HUES48 (cell line): ENCODE measurements around the gene BSPRY.
"Not testable (repeated sequence)": the region's sequence is repeated elsewhere in the genome, so short reads cannot be mapped to it uniquely, and the experiment has no call there.

Experiments used
- H3K27ac ChIP-seq: one replicate; pipeline ENCODE4 v1.7.0; 2013; ENCODE audit warnings: low read depth, low read length, inconsistent platforms
- H3K27me3 ChIP-seq: 2 replicates; pipeline ENCODE4 v1.6.1; 2013; ENCODE audit warnings: mild to moderate bottlenecking, low read length; ENCODE audit not compliant: control insufficient read depth, insufficient read depth
- H3K36me3 ChIP-seq: 2 replicates; pipeline ENCODE4 v1.6.1; 2013; ENCODE audit warnings: low read length; ENCODE audit not compliant: control insufficient read depth, insufficient read depth
- H3K4me1 ChIP-seq: 2 replicates; pipeline ENCODE4 v1.6.1; 2013; ENCODE audit warnings: mild to moderate bottlenecking, low read length; ENCODE audit not compliant: control insufficient read depth, insufficient read depth
- H3K4me3 ChIP-seq: 2 replicates; pipeline ENCODE4 v1.5.1; 2013; ENCODE audit warnings: mild to moderate bottlenecking, low read depth, low read length
- H3K9ac ChIP-seq: 2 replicates; pipeline ENCODE4 v1.6.1; 2013; ENCODE audit warnings: mild to moderate bottlenecking, low read depth, low read length, moderate library complexity
- H3K9me3 ChIP-seq: 2 replicates; pipeline ENCODE4 v1.6.1; 2013; ENCODE audit warnings: low read length; ENCODE audit not compliant: control insufficient read depth, insufficient read depth

BSPRY gene

GRCh38 chr9:113359385-113359784 is 10.0 kb downstream of the BSPRY start:
- no peak overlapping the region for H3K9ac ChIP-seq
- H3K9me3 ChIP-seq, result no peaks in the 10 kb centered on the region
- H3K36me3 ChIP-seq, result no peaks in the 10 kb centered on the region
- H3K27me3 ChIP-seq, result no peaks in the 10 kb centered on the region
- H3K4me1 ChIP-seq, result no peaks in the 10 kb centered on the region
- no peak overlapping the region for H3K27ac ChIP-seq
- no peak overlapping the region for H3K4me3 ChIP-seq

GRCh38 chr9:113360242-113360842 is 11.0 kb downstream of the BSPRY start:
- H3K9ac ChIP-seq, result no peak overlapping the region
- H3K9me3 ChIP-seq, result no peaks in the 10 kb centered on the region
- no peaks in the 10 kb centered on the region for H3K27me3 ChIP-seq
- no peaks in the 10 kb centered on the region for H3K4me1 ChIP-seq
- H3K27ac ChIP-seq, result no peak overlapping the region
- no peak overlapping the region for H3K4me3 ChIP-seq
- H3K36me3 ChIP-seq, result no peaks in the 10 kb centered on the region

- no peaks in the 10 kb centered on the region for H3K36me3 ChIP-seq
- H3K9me3 ChIP-seq, result no peaks in the 10 kb centered on the region
- no peak overlapping the region for H3K9ac ChIP-seq
- no peaks in the 10 kb centered on the region for H3K4me1 ChIP-seq
- H3K27me3 ChIP-seq, result no peaks in the 10 kb centered on the region
- no peak overlapping the region for H3K4me3 ChIP-seq
- H3K27ac ChIP-seq, result no peak overlapping the region
These were observed 12.1 kb downstream of the BSPRY start for GRCh38 chr9:113361304-113362018.

- Histone ChIP-seq H3K4me1 (no peaks in the 10 kb centered on the region), H3K36me3 (peaks cover under 1% of the 10 kb centered on the region; the same call in 1 of the 2 replicates), H3K27me3 (no peaks in the 10 kb centered on the region), H3K4me3 (no peak overlapping the region), H3K9ac (no peak overlapping the region), H3K9me3 (no peaks in the 10 kb centered on the region), H3K27ac (no peak overlapping the region)
These were observed 14.0 kb downstream of the BSPRY start for GRCh38 chr9:113363336-113363735.

GRCh38 chr9:113364951-113365350 is 15.6 kb downstream of the BSPRY start:
- H3K9ac ChIP-seq, result no peak overlapping the region
- no peak overlapping the region for H3K27ac ChIP-seq
- no peaks in the 10 kb centered on the region for H3K27me3 ChIP-seq
- peaks cover 5% of the 10 kb centered on the region; the same call in 1 of the 2 replicates for H3K36me3 ChIP-seq
- no peaks in the 10 kb centered on the region for H3K9me3 ChIP-seq
- no peaks in the 10 kb centered on the region for H3K4me1 ChIP-seq
- no peak overlapping the region for H3K4me3 ChIP-seq

GRCh38 chr9:113365652-113366051 is 16.3 kb downstream of the BSPRY start:
- H3K9ac ChIP-seq, H3K4me1 ChIP-seq, H3K36me3 ChIP-seq, H3K9me3 ChIP-seq, H3K27me3 ChIP-seq, H3K4me3 ChIP-seq, H3K27ac ChIP-seq: not testable (repeated sequence)

- no peaks in the 10 kb centered on the region for H3K27me3 ChIP-seq
- no peaks in the 10 kb centered on the region for H3K9me3 ChIP-seq
- H3K9ac ChIP-seq, result no peak overlapping the region
- H3K36me3 ChIP-seq, result peaks cover 13% of the 10 kb centered on the region
- H3K4me1 ChIP-seq, result 0 out of 2 replicates have a peak, but pooled peaks cover 6% of the 10 kb centered on the region
- no peak overlapping the region for H3K27ac ChIP-seq
- no peak overlapping the region for H3K4me3 ChIP-seq
These were observed 19.1 kb downstream of the BSPRY start for GRCh38 chr9:113368348-113368981.

- no peak overlapping the region for H3K9ac ChIP-seq
- H3K36me3 ChIP-seq, result peaks cover 21% of the 10 kb centered on the region
- H3K4me1 ChIP-seq, result 0 out of 2 replicates have a peak, but pooled peaks cover 6% of the 10 kb centered on the region
- H3K9me3 ChIP-seq, result no peaks in the 10 kb centered on the region
- no peak overlapping the region for H3K4me3 ChIP-seq
- no peaks in the 10 kb centered on the region for H3K27me3 ChIP-seq
- H3K27ac ChIP-seq, result no peak overlapping the region
These were observed 19.9 kb downstream of the BSPRY start for GRCh38 chr9:113368982-113369854.

GRCh38 chr9:113369855-113370140 is 20.5 kb downstream of the BSPRY start:
- H3K27ac ChIP-seq, result no peak overlapping the region
- H3K27me3 ChIP-seq, result no peaks in the 10 kb centered on the region
- H3K4me3 ChIP-seq, result no peak overlapping the region
- no peaks in the 10 kb centered on the region for H3K9me3 ChIP-seq
- peaks cover 24% of the 10 kb centered on the region for H3K36me3 ChIP-seq
- H3K9ac ChIP-seq, result no peak overlapping the region
- H3K4me1 ChIP-seq, result 0 out of 2 replicates have a peak, but pooled peaks cover 6% of the 10 kb centered on the region

- Histone ChIP-seq H3K9me3 (no peaks in the 10 kb centered on the region), H3K27ac (no peak overlapping the region), H3K27me3 (no peaks in the 10 kb centered on the region), H3K9ac (no peak overlapping the region), H3K4me3 (no peak overlapping the region), H3K36me3 (peaks cover 29% of the 10 kb centered on the region), H3K4me1 (0 out of 2 replicates have a peak, but pooled peaks cover 6% of the 10 kb centered on the region)
These were observed 21.5 kb downstream of the BSPRY start for GRCh38 chr9:113370806-113371325.
